GM12878 (cell line): ENCODE data around the gene COPS7A. TPM values are rescaled to one million over a fixed set of nuclear protein-coding genes. Genes with fewer than 3 reads are reported as not detected.

Experiments
- ATAC-seq: fragments of 200-7000 bp; cut with Tn5 transposase; 3 replicates; pipeline ENCODE4 v1.9.1; 2020; ENCODE audit warnings: mild to moderate bottlenecking, moderate library complexity
- BruUV-seq: library from RNA; stranded (reverse); fragments of 400-500 nt; replicated peaks from 2 replicates; lab custom pipeline; 2021; lab: Mats Ljungman, UMichigan
- CTCF ChIA-PET: fragments of 300-600 bp; sonication (Branson Sonifier 250); formaldehyde crosslinking; extraction: SDS; loops from one replicate; lab custom pipeline; 2021; ENCODE audit warnings: inconsistent platforms; lab: Yijun Ruan, JAX
- POLR2A ChIA-PET: fragments of 350-600 bp; formaldehyde crosslinking; extraction: SDS; loops from one replicate; lab custom pipeline; 2021; ENCODE audit warnings: inconsistent platforms; lab: Charles Lee
- RAD21 ChIA-PET: fragments of 300-600 bp; sonication (Branson Sonifier 250); formaldehyde crosslinking; loops from one replicate; lab custom pipeline; 2023; ENCODE audit warnings: antibody characterized with exemption; ENCODE audit not compliant: unreplicated experiment; lab: Charles Lee
- SMC1A ChIA-PET: fragments of 300-600 bp; sonication (Branson Sonifier 250); formaldehyde crosslinking; loops from one replicate; lab custom pipeline; 2023; ENCODE audit not compliant: unreplicated experiment, uncharacterized antibody; lab: Charles Lee
- DNase-seq: peaks from one replicate; pipeline ENCODE4 v3.0.0-alpha.2; 2011; ENCODE audit warnings: low read depth, low spot score
- FAIRE-seq: peaks from 3 replicates; lab custom pipeline; 2011; peaks lifted over from hg19 to GRCh38; lab: Jason Lieb, UNC
- H2AFZ ChIP-seq: 2 replicates; pipeline ENCODE4 v1.6.0; 2011; ENCODE audit warnings: low read depth, low read length, control low read depth; ENCODE audit not compliant: control insufficient read depth
- H3K27ac ChIP-seq: 2 replicates; pipeline ENCODE4 v1.5.1; 2011; ENCODE audit warnings: control low read depth; ENCODE audit not compliant: control insufficient read depth, insufficient read depth
- H3K27me3 ChIP-seq, 2 experiments: replicated peaks in 1 of 2; 2 replicates each; pipeline versions ENCODE4 v1.6.0 to v1.6.1; 2011; ENCODE audit warnings: low read length in 1 of 2; ENCODE audit not compliant: control insufficient read depth in 2 of 2, insufficient read depth in 2 of 2
- H3K36me3 ChIP-seq, 2 experiments: 2 replicates each; pipeline ENCODE4 v1.5.1; 2011; ENCODE audit warnings: low read length in 1 of 2; ENCODE audit not compliant: control insufficient read depth in 2 of 2, insufficient read depth in 2 of 2
- H3K4me1 ChIP-seq: 2 replicates; pipeline ENCODE4 v1.6.1; 2011; ENCODE audit warnings: mild to moderate bottlenecking, low read length, moderate library complexity, mixed read lengths; ENCODE audit not compliant: control insufficient read depth, insufficient read depth
- H3K4me2 ChIP-seq: 2 replicates; pipeline ENCODE4 v1.6.0; 2011; ENCODE audit warnings: control low read depth; ENCODE audit not compliant: control insufficient read depth, insufficient read depth
- H3K4me3 ChIP-seq: fragments of 200-600 bp; sonication (generic); 2 replicates; pipeline ENCODE4 v1.5.1; 2016
- H3K79me2 ChIP-seq: 2 replicates; pipeline ENCODE4 v1.6.0; 2011; ENCODE audit warnings: low read length; ENCODE audit not compliant: control insufficient read depth, insufficient read depth
- H3K9ac ChIP-seq: 2 replicates; pipeline ENCODE4 v1.8.0; 2011; ENCODE audit warnings: low read length, control low read depth, mixed read lengths; ENCODE audit not compliant: control insufficient read depth, insufficient read depth
- H3K9me3 ChIP-seq: replicated peaks from 3 replicates; pipeline ENCODE4 v1.5.1; 2011; ENCODE audit warnings: mild to moderate bottlenecking, low read length; ENCODE audit not compliant: control insufficient read depth, insufficient read depth
- H4K20me1 ChIP-seq: 2 replicates; pipeline ENCODE4 v1.6.0; 2011; ENCODE audit not compliant: control insufficient read depth, insufficient read depth
- EED ChIP-seq: sonication (generic); IDR thresholded peaks from 2 replicates; pipeline ENCODE4 v1.6.1; 2016; ENCODE audit warnings: antibody characterized with exemption, low read depth
- NFIC ChIP-seq: IDR thresholded peaks from 2 replicates; pipeline ENCODE4 v1.6.1; 2012; ENCODE audit warnings: low read depth, mild to moderate bottlenecking, inconsistent platforms, low read length, moderate library complexity
- NFYB ChIP-seq: IDR thresholded peaks from 2 replicates; pipeline ENCODE4 v1.6.1; 2011; ENCODE audit warnings: low read depth, mild to moderate bottlenecking, low read length, improper control_type of control experiment, moderate library complexity; ENCODE audit not compliant: insufficient read depth
- NRF1 ChIP-seq: conservative IDR thresholded peaks from 2 replicates; pipeline ENCODE4 v1.6.1; 2011; ENCODE audit warnings: mild to moderate bottlenecking, low read depth, low read length, improper control_type of control experiment
- RAD21 ChIP-seq: IDR thresholded peaks from 2 replicates; pipeline ENCODE4 v1.6.1; 2011; ENCODE audit warnings: mild to moderate bottlenecking, low read depth, low read length, moderate library complexity; ENCODE audit not compliant: insufficient read depth
- SMARCA5 ChIP-seq: fragments of 450-650 bp; IDR thresholded peaks from 2 replicates; pipeline ENCODE4 v1.6.1; 2017; ENCODE audit warnings: mild to moderate bottlenecking
- WGBS: methylation state at CpG from one replicate; pipeline ENCODE4 v1.1.6; 2016; ENCODE audit warnings: low lambda C conversion rate; ENCODE audit not compliant: insufficient replicate concordance, insufficient coverage; ENCODE audit errors: missing lambda C conversion rate; 5-methylcytosine and 5-hydroxymethylcytosine counted together
- in situ Hi-C: fragments of 300-500 bp; cut with MboI; formaldehyde crosslinking; loops from 9 replicates; pipeline ENCODE4 v1.14.3; 2018; ENCODE audit warnings: mixed read lengths
- intact Hi-C: fragments of 100-400 bp; cut with micrococcal nuclease; formaldehyde crosslinking; loops from one replicate; pipeline ENCODE4 v1.14.2; 2022; ENCODE audit not compliant: unreplicated experiment
- polyA plus RNA-seq, 11 experiments: library from polyadenylated mRNA; depleted of rRNA in 4 of 11; unstranded in 6 of 11; stranded (reverse) in 5 of 11; fragments of >200 nt; fragmentation: Nextera tagmentation in 4 of 11; fragmentation: Illumina TruSeq in 1 of 11; extraction: Ambion mirVana in 4 of 11; extraction: Trizol in 1 of 11; gene quantifications; 1 replicate in 1 of 11; 2 replicates in 10 of 11; pipeline versions ENCODE4 v1.2.1 to v1.2.3, GENCODE V29; 2011 to 2016; ENCODE audit warnings: inconsistent platforms in 2 of 11, missing spikeins in 2 of 11, low read depth in 1 of 11
- total RNA-seq, 4 experiments: library from RNA; depleted of rRNA in 3 of 4; stranded (reverse); fragments of >200 nt in 3 of 4; fragmentation: Illumina TruSeq in 1 of 4; extraction: Trizol in 1 of 4; gene quantifications; 2 replicates each; pipeline versions ENCODE4 v1.2.1 to v1.2.3, GENCODE V29; 2013 to 2021
- TF ChIP-seq, protein P1 (sequence below): fragments of 450-650 bp; IDR thresholded peaks from 2 replicates; pipeline ENCODE4 v1.6.1; 2014; ENCODE audit warnings: mild to moderate bottlenecking
- TF ChIP-seq, protein P2 (sequence below): fragments of 450-650 bp; IDR thresholded peaks from 2 replicates; pipeline ENCODE4 v1.6.1; 2017; ENCODE audit warnings: low read depth, mild to moderate bottlenecking, moderate library complexity

The COPS7A gene
- total and polyA plus RNA-seq, 10 of the 15 experiments (the other 5 are each of a cell fraction or from before 2014, with no cell fraction given), result 25.7 to 74.0 (median 51.9) TPM

DNA sequence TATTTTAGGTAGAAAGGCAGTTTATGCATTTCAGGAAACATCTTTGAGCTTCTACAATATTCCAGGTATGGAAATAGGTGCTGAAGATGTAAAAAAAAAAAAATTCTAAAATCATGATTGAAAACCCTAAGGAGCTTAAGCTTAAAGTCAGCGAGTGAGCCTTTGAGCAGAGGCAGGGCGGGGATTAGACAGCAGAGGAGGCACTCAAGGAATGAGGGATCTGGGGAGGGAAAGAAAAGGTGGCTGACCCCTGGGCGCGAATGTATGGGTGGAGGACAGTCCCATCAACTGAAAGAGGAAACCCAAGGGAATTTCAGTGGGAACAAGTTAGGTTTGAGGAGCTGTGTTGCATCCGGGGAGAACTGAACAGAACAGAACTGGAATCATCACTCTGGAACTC lies 35.9 kb downstream of the COPS7A start:
- no peaks in the 10 kb centered on the region for H3K79me2 ChIP-seq
- no peak overlapping the region for H3K9ac ChIP-seq
- H3K27me3 ChIP-seq, result no peaks in the 10 kb centered on the region
- H4K20me1 ChIP-seq, result no peaks in the 10 kb centered on the region
- H3K4me3 ChIP-seq, result no peak overlapping the region
- H3K9me3 ChIP-seq, result no peaks in the 10 kb centered on the region
- H3K4me1 ChIP-seq, result peaks cover 18% of the 10 kb centered on the region
- BruUV-seq, result no TSS peak
- ChIA-PET RAD21 (interaction anchor here (0.5 to 1.7 kb wide), 5 partner anchors 19 to 425 kb away, joined by 3 to 5 read pairs (median 4); no protein-coding TSS in a partner anchor), POLR2A (interaction anchor here (0.6 to 1.8 kb wide), 5 partner anchors 9 to 77 kb away, joined by 3 to 5 read pairs (median 4); partner anchors contain the start of gene LAG3), CTCF (interaction anchor here (0.7 to 10.9 kb wide), 4 partner anchors 7 to 16 kb away, joined by 3 to 221 read pairs (median 6); partner anchors contain the start of genes LAG3 and PTMS), SMC1A (interaction anchor here (1.5 to 1.9 kb wide), 4 partner anchors 9 to 34 kb away, joined by 3 to 7 read pairs (median 4); no protein-coding TSS in a partner anchor)
- TF ChIP-seq EED (no peak), RAD21 (no peak), NRF1 (no peak), NFIC (no peak), NFYB (no peak), SMARCA5 (no peak)
- TF ChIP-seq, protein P1, sequence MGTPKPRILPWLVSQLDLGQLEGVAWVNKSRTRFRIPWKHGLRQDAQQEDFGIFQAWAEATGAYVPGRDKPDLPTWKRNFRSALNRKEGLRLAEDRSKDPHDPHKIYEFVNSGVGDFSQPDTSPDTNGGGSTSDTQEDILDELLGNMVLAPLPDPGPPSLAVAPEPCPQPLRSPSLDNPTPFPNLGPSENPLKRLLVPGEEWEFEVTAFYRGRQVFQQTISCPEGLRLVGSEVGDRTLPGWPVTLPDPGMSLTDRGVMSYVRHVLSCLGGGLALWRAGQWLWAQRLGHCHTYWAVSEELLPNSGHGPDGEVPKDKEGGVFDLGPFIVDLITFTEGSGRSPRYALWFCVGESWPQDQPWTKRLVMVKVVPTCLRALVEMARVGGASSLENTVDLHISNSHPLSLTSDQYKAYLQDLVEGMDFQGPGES, result no peak
- TF ChIP-seq, protein P2, sequence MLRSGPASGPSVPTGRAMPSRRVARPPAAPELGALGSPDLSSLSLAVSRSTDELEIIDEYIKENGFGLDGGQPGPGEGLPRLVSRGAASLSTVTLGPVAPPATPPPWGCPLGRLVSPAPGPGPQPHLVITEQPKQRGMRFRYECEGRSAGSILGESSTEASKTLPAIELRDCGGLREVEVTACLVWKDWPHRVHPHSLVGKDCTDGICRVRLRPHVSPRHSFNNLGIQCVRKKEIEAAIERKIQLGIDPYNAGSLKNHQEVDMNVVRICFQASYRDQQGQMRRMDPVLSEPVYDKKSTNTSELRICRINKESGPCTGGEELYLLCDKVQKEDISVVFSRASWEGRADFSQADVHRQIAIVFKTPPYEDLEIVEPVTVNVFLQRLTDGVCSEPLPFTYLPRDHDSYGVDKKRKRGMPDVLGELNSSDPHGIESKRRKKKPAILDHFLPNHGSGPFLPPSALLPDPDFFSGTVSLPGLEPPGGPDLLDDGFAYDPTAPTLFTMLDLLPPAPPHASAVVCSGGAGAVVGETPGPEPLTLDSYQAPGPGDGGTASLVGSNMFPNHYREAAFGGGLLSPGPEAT, result no peak
- H3K4me2 ChIP-seq, result no peak overlapping the region
- in situ Hi-C loops, result no loop called here
- H3K36me3 ChIP-seq, result no peaks in the 10 kb centered on the region
- intact Hi-C loops, result no loop called here
- no peak overlapping the region for H2AFZ ChIP-seq
- FAIRE-seq (no peak), ATAC-seq (no peak), DNase-seq (no peak)
- 89% methylated on average over 5 of the region's 5 CpGs for WGBS
- no peak overlapping the region for H3K27ac ChIP-seq
